ENCODE data around the gene STARD13. TPM values are rescaled to one million over a fixed set of nuclear protein-coding genes. Genes with fewer than 3 reads are reported as not detected.

Gene STARD13
- total RNA-seq, 3 donors from 2014 or later: 34.5 to 92.4 (median 35.2) TPM

- H3K4me1 ChIP-seq (ENCODE audit: low read depth): no peaks in the 10 kb centered on the region
- TF ChIP-seq CTCF (IDR thresholded peaks at IDR 0.05): no peak
- ATAC-seq (no peak), DNase-seq (no peak)
- H3K4me3 ChIP-seq: no peak overlapping the region
- H3K36me3 ChIP-seq (ENCODE audit: low read depth): no peaks in the 10 kb centered on the region
- no peaks in the 10 kb centered on the region for H3K9me3 ChIP-seq
- intact Hi-C loops (cut with DNase I, micrococcal nuclease): no loop called here
These were observed 228.4 kb downstream of the STARD13 start for GRCh38 chr13:33057019-33057780.

GRCh38 chr13:33053397-33054066 is 232.0 kb downstream of the STARD13 start:
- Histone ChIP-seq H3K4me3 (no peak overlapping the region), H3K9me3 (no peaks in the 10 kb centered on the region), H3K36me3 (ENCODE audit: low read depth) (no peaks in the 10 kb centered on the region), H3K4me1 (ENCODE audit: low read depth) (no peaks in the 10 kb centered on the region)
- TF ChIP-seq CTCF (IDR thresholded peaks at IDR 0.05): no peak
- intact Hi-C loops (cut with DNase I, micrococcal nuclease): no loop called here
- no peak for ATAC-seq
- DNase-seq: no peak
